T-helper 1 cell treated with Interleukin-12 subunit alpha and Interleukin-12 subunit beta and Interleukin-4 antibody, amounts not matched to agents 30 ng/mL and 1 ng/mL, for 36 hours (primary cell): ENCODE measurements around the gene TMPRSS3. TPM values are rescaled to one million over a fixed set of nuclear protein-coding genes. Genes with fewer than 3 reads are reported as not detected.

Experiments
- intact Hi-C: fragments of 100-400 bp; cut with micrococcal nuclease; formaldehyde crosslinking; loops from one replicate; pipeline ENCODE4 v1.15.1; 2024
- total RNA-seq: library from RNA; stranded (reverse); gene quantifications from 2 replicates; pipeline ENCODE4 v1.2.3, GENCODE V29; 2022

The TMPRSS3 gene
- total RNA-seq, 1 donor from 2014 or later: 7.8 TPM

DNA sequence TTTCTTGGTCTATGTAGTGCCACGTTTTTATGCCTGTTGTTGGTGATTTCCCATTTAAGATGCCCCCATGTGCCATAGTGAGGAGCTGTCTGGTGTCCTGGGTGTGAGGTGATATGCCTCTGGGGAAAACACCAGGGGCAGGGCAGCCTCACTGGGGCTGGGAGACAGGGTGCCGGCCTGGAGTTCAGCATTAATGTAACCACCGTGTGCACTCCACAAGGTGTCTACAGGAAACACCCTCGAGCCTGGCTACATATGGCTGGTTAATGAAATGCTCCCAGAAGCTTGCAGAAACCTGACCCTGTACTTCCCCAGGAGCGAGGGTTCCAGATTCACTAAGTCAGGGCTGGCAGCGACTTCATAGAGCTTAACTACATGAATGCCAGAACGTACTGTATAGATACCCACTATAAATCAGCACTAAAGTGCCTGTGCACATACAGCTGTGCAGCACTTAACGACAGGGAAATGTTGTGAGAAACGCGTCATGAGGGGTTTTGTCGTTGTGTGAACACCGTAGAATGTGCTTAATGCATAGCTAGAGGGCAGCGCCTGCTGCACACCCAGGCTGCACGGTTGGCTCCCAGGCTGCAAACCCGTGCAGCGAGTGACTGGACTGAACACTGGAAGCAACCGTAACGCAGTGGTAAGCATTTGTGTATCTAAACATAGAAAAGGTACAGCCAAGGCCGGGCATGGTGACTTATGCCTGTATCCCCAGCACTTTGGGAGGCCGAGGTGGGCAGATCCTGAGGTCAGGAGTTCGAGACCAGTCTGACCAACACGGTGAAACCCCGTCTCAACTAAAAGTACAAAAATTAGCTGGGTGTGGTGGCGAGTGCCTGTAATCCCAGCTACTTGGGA, 55.4 kb downstream of the TMPRSS3 start:
- intact Hi-C loops: no loop called here

- intact Hi-C loops: loop anchor here (1.0 to 2.0 kb wide), 6 partner anchors 21 to 194 kb away; no protein-coding TSS in a partner anchor
These were observed 56.8 kb downstream of the TMPRSS3 start for GRCh38 chr21:42338729-42339715.

DNA sequence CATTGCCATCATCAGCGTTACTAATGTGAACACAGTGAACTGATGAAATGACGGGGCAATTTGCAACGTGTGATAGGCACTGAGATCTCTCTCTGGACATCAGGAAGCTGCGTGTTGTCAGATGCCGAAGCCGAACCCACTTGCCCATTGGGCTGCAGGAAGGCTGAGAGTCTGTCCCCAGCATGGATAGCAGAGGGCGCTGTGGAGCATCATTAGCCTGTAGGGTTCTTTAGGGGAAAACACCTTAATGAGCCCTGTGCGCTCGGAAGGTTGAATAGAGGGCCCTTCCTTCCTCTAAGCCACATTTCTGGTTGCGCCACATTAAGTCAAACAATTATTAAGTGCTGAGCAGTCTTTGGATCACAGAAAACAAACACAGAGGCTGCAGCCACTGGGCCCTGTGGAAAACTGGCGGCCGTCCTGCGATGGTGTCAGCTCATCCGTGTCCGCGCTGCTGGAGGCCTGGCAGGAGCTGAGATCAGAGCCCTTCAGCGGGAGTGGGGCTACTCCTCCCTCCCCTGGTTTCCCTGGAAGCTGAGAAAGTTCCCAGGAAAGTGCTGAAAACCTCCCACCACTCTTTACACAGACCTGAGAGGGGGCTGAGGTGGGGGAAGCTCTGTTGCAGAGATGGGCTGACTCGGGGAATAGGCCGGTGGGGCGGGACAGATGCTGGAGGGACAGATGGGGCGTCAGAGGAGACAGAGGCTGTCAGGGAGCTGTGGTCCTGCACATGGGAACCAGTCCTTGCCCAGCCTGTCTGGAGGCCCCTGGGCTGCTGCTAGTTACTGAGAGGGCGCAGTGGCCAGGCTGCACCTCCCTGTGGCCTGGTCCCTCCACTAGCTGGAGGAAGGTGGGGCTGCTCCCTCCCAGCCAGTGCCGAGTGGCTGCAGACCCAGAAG, 57.8 kb downstream of the TMPRSS3 start:
- intact Hi-C loops: loop anchor here (1.0 to 2.0 kb wide), 6 partner anchors 22 to 193 kb away; no protein-coding TSS in a partner anchor

GRCh38 chr21:42337276-42337675, 58.6 kb downstream of the TMPRSS3 start:
- intact Hi-C loops: no loop called here

DNA sequence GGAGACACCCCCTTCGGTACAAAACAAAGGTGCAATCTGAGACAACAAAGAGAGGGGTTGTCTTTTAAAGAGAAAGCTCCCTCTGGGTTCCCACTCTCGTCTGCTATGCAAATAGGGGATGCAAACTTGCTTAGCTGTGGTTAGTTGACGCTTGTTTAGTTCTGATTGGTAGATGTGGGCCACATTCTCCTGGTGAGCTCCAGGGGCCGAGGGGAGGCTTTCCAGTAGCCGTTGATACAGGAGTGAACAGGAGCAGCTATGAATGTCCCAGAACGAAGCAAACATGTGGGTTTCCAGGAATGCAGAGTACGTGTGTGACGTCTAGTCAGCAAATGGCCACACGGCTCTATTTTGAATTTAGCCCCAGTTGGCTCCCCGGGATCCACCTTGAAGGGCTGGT, 59.8 kb downstream of the TMPRSS3 start:
- intact Hi-C loops: no loop called here

GRCh38 chr21:42332557-42333317, 63.1 kb downstream of the TMPRSS3 start:
- intact Hi-C loops: no loop called here

GRCh38 chr21:42331660-42332059, 64.2 kb downstream of the TMPRSS3 start:
- intact Hi-C loops: no loop called here

DNA sequence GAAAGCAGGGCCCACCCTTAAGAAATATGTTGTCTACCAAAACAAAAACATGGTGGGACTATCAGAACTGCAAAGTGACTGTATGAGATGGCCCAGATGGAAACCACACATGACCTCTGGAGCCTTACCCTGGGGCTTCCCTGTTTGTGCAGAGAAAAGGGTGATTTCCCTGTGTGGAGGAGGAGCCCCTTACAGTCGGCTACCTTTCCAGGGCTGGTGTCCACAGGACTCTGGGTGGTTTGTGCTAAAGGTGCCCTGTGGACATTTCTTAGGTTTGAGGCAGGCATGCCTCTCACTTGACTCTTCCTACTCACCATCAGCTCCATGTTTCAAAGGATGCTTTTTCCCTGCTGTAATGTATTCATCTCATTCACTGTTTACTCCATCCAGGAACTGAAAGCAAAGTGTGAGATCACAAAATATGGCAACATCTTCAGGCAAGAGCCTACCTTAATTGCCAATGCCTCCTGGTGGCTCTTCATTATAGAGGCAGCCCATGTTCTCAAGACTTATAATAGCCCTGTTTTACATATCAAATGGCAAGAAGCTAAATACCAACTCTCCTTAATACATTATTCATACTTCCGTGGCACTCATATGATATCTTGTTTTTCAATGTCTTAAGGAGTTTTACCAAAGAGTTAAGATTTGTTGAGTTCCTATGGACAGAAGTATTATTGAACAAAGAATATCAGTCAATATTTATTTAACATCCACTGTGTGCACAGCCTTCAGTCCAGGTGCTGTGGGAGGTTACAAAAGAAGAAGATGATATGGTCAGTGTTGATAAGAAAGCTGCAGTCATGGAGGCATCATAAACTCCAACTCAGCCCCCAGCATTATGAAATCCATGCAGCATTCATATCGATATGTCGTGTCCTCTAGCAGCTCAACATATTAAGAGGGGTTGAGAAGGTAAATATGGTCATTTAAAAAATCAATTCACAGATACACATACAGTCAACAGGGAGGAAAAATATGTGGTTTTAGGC, 65.2 kb downstream of the TMPRSS3 start:
- intact Hi-C loops: no loop called here

DNA sequence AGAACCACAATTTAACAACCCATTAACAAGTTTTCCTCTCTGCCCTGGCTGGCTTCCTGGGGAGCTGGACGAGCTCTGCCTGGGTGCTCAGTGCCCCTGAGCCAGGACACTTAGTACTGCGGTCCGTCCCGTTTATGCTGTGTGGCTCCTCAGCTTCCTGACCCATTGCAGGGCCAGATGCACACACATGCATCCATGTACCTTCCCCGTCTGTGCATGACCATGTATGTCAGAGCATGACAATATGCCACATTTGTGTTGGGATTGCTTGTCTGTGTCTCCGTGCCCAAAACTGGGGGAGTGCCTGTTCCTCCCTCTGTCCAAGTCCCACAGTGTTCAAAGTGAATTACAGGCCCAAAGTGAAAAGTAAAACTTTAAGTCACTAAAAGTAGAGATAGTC, 71.0 kb downstream of the TMPRSS3 start:
- intact Hi-C loops: no loop called here

Other genes with a start within 250 kb of the TMPRSS3 start
- 20.7 and 21.5 TPM in 2 replicates for gene ABCG1, start 176.9 kb downstream of the TMPRSS3 start, total RNA-seq
- not detected in 2 replicates for gene TFF3, start 80.6 kb downstream of the TMPRSS3 start, total RNA-seq
- not detected in 2 replicates for gene TFF2, start 45.1 kb downstream of the TMPRSS3 start, total RNA-seq
- gene TFF1, start 29.5 kb downstream of the TMPRSS3 start, total RNA-seq: not detected in 2 replicates
- 75.6 and 76.0 TPM in 2 replicates for gene UBASH3A, start 7.8 kb upstream of the TMPRSS3 start, total RNA-seq
- gene RSPH1, start 100.2 kb upstream of the TMPRSS3 start, total RNA-seq: not detected in 2 replicates
- gene SLC37A1, start 117.8 kb upstream of the TMPRSS3 start, total RNA-seq: 13.7 and 14.3 TPM in 2 replicates